Esophagus muscularis mucosa (tissue), 3 donors: ENCODE data around the gene KANK2.

ENCODE experiments used
- POLR2A ChIP-seq: fragments of 450-650 bp; IDR thresholded peaks from one replicate; pipeline ENCODE4 v1.6.1; 2017; ENCODE audit warnings: antibody characterized with exemption, moderate library complexity, mild to moderate bottlenecking, low read depth
- POLR2AphosphoS5 ChIP-seq, 2 donors: sonication (generic); formaldehyde crosslinking; IDR thresholded peaks; one replicate each; pipeline ENCODE4 v1.6.1; 2017; ENCODE audit warnings: antibody characterized with exemption in 2 of 2
- TF ChIP-seq, protein P1 (sequence below), 3 experiments: fragments of 200-600 bp in 2 of 3; fragments of 450-650 bp in 1 of 3; sonication (generic) in 2 of 3; IDR thresholded peaks; one replicate each; pipeline ENCODE4 v1.5.1; 2017 to 2019; ENCODE audit warnings: antibody characterized with exemption in 3 of 3, mild to moderate bottlenecking in 2 of 3, moderate library complexity in 1 of 3

GRCh38 chr19:11176466-11177193 is 20.7 kb downstream of the KANK2 start:
- TF ChIP-seq, protein P1, sequence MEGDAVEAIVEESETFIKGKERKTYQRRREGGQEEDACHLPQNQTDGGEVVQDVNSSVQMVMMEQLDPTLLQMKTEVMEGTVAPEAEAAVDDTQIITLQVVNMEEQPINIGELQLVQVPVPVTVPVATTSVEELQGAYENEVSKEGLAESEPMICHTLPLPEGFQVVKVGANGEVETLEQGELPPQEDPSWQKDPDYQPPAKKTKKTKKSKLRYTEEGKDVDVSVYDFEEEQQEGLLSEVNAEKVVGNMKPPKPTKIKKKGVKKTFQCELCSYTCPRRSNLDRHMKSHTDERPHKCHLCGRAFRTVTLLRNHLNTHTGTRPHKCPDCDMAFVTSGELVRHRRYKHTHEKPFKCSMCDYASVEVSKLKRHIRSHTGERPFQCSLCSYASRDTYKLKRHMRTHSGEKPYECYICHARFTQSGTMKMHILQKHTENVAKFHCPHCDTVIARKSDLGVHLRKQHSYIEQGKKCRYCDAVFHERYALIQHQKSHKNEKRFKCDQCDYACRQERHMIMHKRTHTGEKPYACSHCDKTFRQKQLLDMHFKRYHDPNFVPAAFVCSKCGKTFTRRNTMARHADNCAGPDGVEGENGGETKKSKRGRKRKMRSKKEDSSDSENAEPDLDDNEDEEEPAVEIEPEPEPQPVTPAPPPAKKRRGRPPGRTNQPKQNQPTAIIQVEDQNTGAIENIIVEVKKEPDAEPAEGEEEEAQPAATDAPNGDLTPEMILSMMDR (IDR thresholded peaks at IDR 0.05), result no peak
- TF ChIP-seq POLR2A (no peak), POLR2AphosphoS5 (IDR thresholded peaks at IDR 0.05) (peak in 1 of 2 donors; percentile 33)
